ENCODE data around the gene SLC40A1. TPM values are rescaled to one million over a fixed set of nuclear protein-coding genes. Genes with fewer than 3 reads are reported as not detected.

Gene SLC40A1
- total RNA-seq, 2 experiments from 2014 or later, result 7.4 to 8.2 TPM

- H3K27ac Mint-ChIP-seq, result no peak overlapping the region
- no peak overlapping the region for H3K4me3 ChIP-seq (ENCODE audit: low read length)
- H3K9me3 Mint-ChIP-seq, result no peaks in the 10 kb centered on the region
- POLR2A ChIA-PET, result interaction anchor here (1.0 kb wide), 1 partner anchor 43 kb away, joined by 3 read pairs; no protein-coding TSS in a partner anchor
- no peaks in the 10 kb centered on the region for H3K36me3 ChIP-seq (ENCODE audit: insufficient read depth, low read length)
- H3K9me3 ChIP-seq (ENCODE audit: control insufficient read depth in 1 of 2, insufficient read depth in 1 of 2, low read length in 2 of 2), result no peaks in the 10 kb centered on the region
- TF ChIP-seq CTCF (IDR thresholded peaks at IDR 0.05), result no peak
- intact Hi-C loops (cut with DNase I, micrococcal nuclease), result no loop called here
- no peaks in the 10 kb centered on the region for H3K36me3 Mint-ChIP-seq (ENCODE audit: low read depth)
- no peak overlapping the region for H3K27ac ChIP-seq (ENCODE audit: low read depth in 1 of 2, low read length in 2 of 2)
- no peaks in the 10 kb centered on the region for H3K27me3 Mint-ChIP-seq
- H3K4me3 Mint-ChIP-seq, result no peak overlapping the region
- CTCF ChIA-PET, result no interaction called here
- no peaks in the 10 kb centered on the region for H3K4me1 ChIP-seq (ENCODE audit: insufficient read depth, low read length)
- no peak for ATAC-seq (ENCODE audit: poor library complexity)
- no peak for DNase-seq
- no peaks in the 10 kb centered on the region for H3K27me3 ChIP-seq (ENCODE audit: control insufficient read depth in 1 of 2, insufficient read depth in 2 of 2, low read length in 2 of 2)
- H3K4me1 Mint-ChIP-seq (ENCODE audit: low read depth), result peaks cover 1% of the 10 kb centered on the region
These were observed 37.6 kb upstream of the SLC40A1 start for GRCh38 chr2:189618197-189618596.

- H3K4me3 ChIP-seq (ENCODE audit: low read length), result no peak overlapping the region
- no peak overlapping the region for H3K4me3 Mint-ChIP-seq
- peaks cover 4% of the 10 kb centered on the region for H3K4me1 Mint-ChIP-seq (ENCODE audit: low read depth)
- no peaks in the 10 kb centered on the region for H3K36me3 Mint-ChIP-seq (ENCODE audit: low read depth)
- ATAC-seq (ENCODE audit: poor library complexity) (no peak), DNase-seq (no peak)
- ChIA-PET POLR2A (no interaction called here), CTCF (no interaction called here)
- intact Hi-C loops (cut with DNase I, micrococcal nuclease), result no loop called here
- no peaks in the 10 kb centered on the region for H3K36me3 ChIP-seq (ENCODE audit: insufficient read depth, low read length)
- H3K27me3 ChIP-seq (ENCODE audit: control insufficient read depth in 1 of 2, insufficient read depth in 2 of 2, low read length in 2 of 2), result no peaks in the 10 kb centered on the region
- H3K9me3 ChIP-seq (ENCODE audit: control insufficient read depth in 1 of 2, insufficient read depth in 1 of 2, low read length in 2 of 2), result no peaks in the 10 kb centered on the region
- H3K4me1 ChIP-seq (ENCODE audit: insufficient read depth, low read length), result no peaks in the 10 kb centered on the region
- no peak overlapping the region for H3K27ac Mint-ChIP-seq
- no peaks in the 10 kb centered on the region for H3K9me3 Mint-ChIP-seq
- no peaks in the 10 kb centered on the region for H3K27me3 Mint-ChIP-seq
- no peak for TF ChIP-seq CTCF (IDR thresholded peaks at IDR 0.05)
- H3K27ac ChIP-seq (ENCODE audit: low read depth in 1 of 2, low read length in 2 of 2), result no peak overlapping the region
These were observed 34.0 kb upstream of the SLC40A1 start for GRCh38 chr2:189614585-189614984.

- no peak overlapping the region for H3K4me3 ChIP-seq (ENCODE audit: low read length)
- Mint-ChIP-seq H3K36me3 (ENCODE audit: low read depth) (no peaks in the 10 kb centered on the region), H3K27me3 (no peaks in the 10 kb centered on the region), H3K27ac (no peak overlapping the region), H3K4me1 (ENCODE audit: low read depth) (peaks cover 4% of the 10 kb centered on the region), H3K4me3 (no peak overlapping the region), H3K9me3 (no peaks in the 10 kb centered on the region)
- no peak for TF ChIP-seq CTCF (IDR thresholded peaks at IDR 0.05)
- H3K27me3 ChIP-seq (ENCODE audit: control insufficient read depth in 1 of 2, insufficient read depth in 2 of 2, low read length in 2 of 2), result no peaks in the 10 kb centered on the region
- CTCF ChIA-PET, result no interaction called here
- ATAC-seq (ENCODE audit: poor library complexity) (no peak), DNase-seq (no peak)
- no peaks in the 10 kb centered on the region for H3K36me3 ChIP-seq (ENCODE audit: insufficient read depth, low read length)
- intact Hi-C loops (cut with DNase I, micrococcal nuclease), result no loop called here
- no peaks in the 10 kb centered on the region for H3K4me1 ChIP-seq (ENCODE audit: insufficient read depth, low read length)
- H3K9me3 ChIP-seq (ENCODE audit: control insufficient read depth in 1 of 2, insufficient read depth in 1 of 2, low read length in 2 of 2), result no peaks in the 10 kb centered on the region
- POLR2A ChIA-PET, result no interaction called here
- no peak overlapping the region for H3K27ac ChIP-seq (ENCODE audit: low read depth in 1 of 2, low read length in 2 of 2)
These were observed 33.2 kb upstream of the SLC40A1 start for GRCh38 chr2:189613650-189614420.

All from CD4-positive, alpha-beta T cell (primary cell).